Upper lobe of left lung (tissue), 4 donors: Measurements from ENCODE around the gene RASAL1.

Experiments
- POLR2A ChIP-seq, 4 donors: fragments of 450-650 bp; IDR thresholded peaks; one replicate each; pipeline ENCODE4 v1.5.1; 2016 to 2017; ENCODE audit warnings: antibody characterized with exemption in 4 of 4, mild to moderate bottlenecking in 2 of 4
- POLR2AphosphoS5 ChIP-seq, 2 donors: sonication (generic); formaldehyde crosslinking; IDR thresholded peaks; one replicate each; pipeline ENCODE4 v1.5.1; 2017; ENCODE audit warnings: antibody characterized with exemption in 2 of 2
- TF ChIP-seq, protein P1 (sequence below), 6 experiments: fragments of 450-650 bp in 4 of 6; fragments of 200-600 bp in 2 of 6; sonication (generic) in 2 of 6; IDR thresholded peaks; one replicate each; pipeline ENCODE4 v1.5.1; 2016 to 2019; ENCODE audit warnings: antibody characterized with exemption in 6 of 6

DNA sequence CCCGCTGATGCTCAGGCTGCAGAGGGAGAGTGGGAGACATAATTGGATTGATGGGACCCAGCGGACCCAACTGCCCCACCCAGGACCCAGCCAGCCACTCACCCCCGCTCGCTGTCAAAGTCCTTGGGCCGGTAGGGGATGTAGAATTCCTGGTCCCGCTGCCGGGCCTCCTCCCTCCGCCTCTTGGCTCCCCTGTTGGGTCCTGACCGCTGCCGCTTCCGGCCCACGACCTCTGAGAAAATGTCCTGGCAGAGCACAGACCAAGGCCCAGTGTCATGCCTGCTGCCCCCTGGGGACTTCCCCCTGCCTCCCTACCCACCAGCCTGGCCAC lies 27.4 kb upstream of the RASAL1 start:
- TF ChIP-seq, protein P1, sequence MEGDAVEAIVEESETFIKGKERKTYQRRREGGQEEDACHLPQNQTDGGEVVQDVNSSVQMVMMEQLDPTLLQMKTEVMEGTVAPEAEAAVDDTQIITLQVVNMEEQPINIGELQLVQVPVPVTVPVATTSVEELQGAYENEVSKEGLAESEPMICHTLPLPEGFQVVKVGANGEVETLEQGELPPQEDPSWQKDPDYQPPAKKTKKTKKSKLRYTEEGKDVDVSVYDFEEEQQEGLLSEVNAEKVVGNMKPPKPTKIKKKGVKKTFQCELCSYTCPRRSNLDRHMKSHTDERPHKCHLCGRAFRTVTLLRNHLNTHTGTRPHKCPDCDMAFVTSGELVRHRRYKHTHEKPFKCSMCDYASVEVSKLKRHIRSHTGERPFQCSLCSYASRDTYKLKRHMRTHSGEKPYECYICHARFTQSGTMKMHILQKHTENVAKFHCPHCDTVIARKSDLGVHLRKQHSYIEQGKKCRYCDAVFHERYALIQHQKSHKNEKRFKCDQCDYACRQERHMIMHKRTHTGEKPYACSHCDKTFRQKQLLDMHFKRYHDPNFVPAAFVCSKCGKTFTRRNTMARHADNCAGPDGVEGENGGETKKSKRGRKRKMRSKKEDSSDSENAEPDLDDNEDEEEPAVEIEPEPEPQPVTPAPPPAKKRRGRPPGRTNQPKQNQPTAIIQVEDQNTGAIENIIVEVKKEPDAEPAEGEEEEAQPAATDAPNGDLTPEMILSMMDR (IDR thresholded peaks at IDR 0.05), result no peak
- TF ChIP-seq POLR2A (IDR thresholded peaks at IDR 0.05) (no peak), POLR2AphosphoS5 (IDR thresholded peaks at IDR 0.05) (no peak)
